Kidney epithelial cell (primary cell): ENCODE data around the gene CCDC106. TPM values are rescaled to one million over a fixed set of nuclear protein-coding genes. Genes with fewer than 3 reads are reported as not detected.

Experiments used
- DNase-seq: peaks from one replicate; pipeline ENCODE4 v3.0.0-alpha.2; 2010; ENCODE audit warnings: low read depth
- H3K27me3 ChIP-seq: 2 replicates; pipeline ENCODE4 v1.6.0; 2011; ENCODE audit warnings: low read length; ENCODE audit not compliant: control insufficient read depth, insufficient read depth
- H3K36me3 ChIP-seq: 2 replicates; pipeline ENCODE4 v1.5.1; 2011; ENCODE audit warnings: low read length; ENCODE audit not compliant: control insufficient read depth, insufficient read depth
- H3K4me3 ChIP-seq: 2 replicates; pipeline ENCODE4 v1.5.1; 2011; ENCODE audit warnings: low read depth, mild to moderate bottlenecking, control low read depth, low read length
- CTCF ChIP-seq: IDR thresholded peaks from 2 replicates; pipeline ENCODE4 v1.5.1; 2011; ENCODE audit warnings: mild to moderate bottlenecking, moderate library complexity, low read length, control low read depth, inconsistent platforms; ENCODE audit not compliant: insufficient read depth, poor library complexity, severe bottlenecking
- total RNA-seq: library from RNA; depleted of rRNA; stranded (reverse); fragments of >200 nt; gene quantifications from 2 replicates; pipeline ENCODE4 v1.2.3, GENCODE V29; 2015

CCDC106 gene
- total RNA-seq: 12.0 and 12.2 TPM in 2 replicates

GRCh38 chr19:55647732-55648584 is at the start of gene CCDC106:
TSS of gene CCDC106 (plus strand) at chr19:55648212. CDS start at chr19:55649047, 835 bp downstream.
- Histone ChIP-seq H3K36me3 (peaks cover 4% of the 10 kb centered on the region), H3K4me3 (peak within 1 kb of the TSS; percentile 79), H3K27me3 (no peaks in the 10 kb centered on the region)
- TF ChIP-seq CTCF: no peak
- DNase-seq: no peak

GRCh38 chr19:55598719-55599467 is 49.1 kb upstream of the CCDC106 start:
- no peak for TF ChIP-seq CTCF
- no peaks in the 10 kb centered on the region for H3K36me3 ChIP-seq
- peak; percentile 73 for DNase-seq
- H3K4me3 ChIP-seq: peak overlapping the region; percentile 91
- no peaks in the 10 kb centered on the region for H3K27me3 ChIP-seq

- no peaks in the 10 kb centered on the region for H3K27me3 ChIP-seq
- TF ChIP-seq CTCF: no peak
- DNase-seq: peak; percentile 82
- H3K4me3 ChIP-seq: peak within 1 kb of the TSS; percentile 91
- no peaks in the 10 kb centered on the region for H3K36me3 ChIP-seq
Observed at GRCh38 chr19:55599468-55599841, 48.6 kb upstream of the CCDC106 start, which contains the start of gene FIZ1. TSS of gene FIZ1 (minus strand) at chr19:55599517. CDS start at chr19:55597865, 1,652 bp downstream.

- Histone ChIP-seq H3K27me3 (no peaks in the 10 kb centered on the region), H3K4me3 (peak within 1 kb of the TSS; percentile 91), H3K36me3 (no peaks in the 10 kb centered on the region)
- DNase-seq: no peak
- TF ChIP-seq CTCF: no peak
Observed at GRCh38 chr19:55599842-55600661, 48.0 kb upstream of the CCDC106 start, which contains the start of gene ZNF524. TSS of gene ZNF524 (plus strand) at chr19:55600288. CDS start at chr19:55602113, 1,825 bp downstream.

- no peaks in the 10 kb centered on the region for H3K36me3 ChIP-seq
- H3K27me3 ChIP-seq: no peaks in the 10 kb centered on the region
- H3K4me3 ChIP-seq: peak overlapping the region; percentile 91
- DNase-seq: no peak
- no peak for TF ChIP-seq CTCF
Observed at GRCh38 chr19:55600662-55601028, 47.4 kb upstream of the CCDC106 start.
